Glomerular endothelial cell (primary cell): Measurements from ENCODE around the gene C12orf57. TPM values are rescaled to one million over a fixed set of nuclear protein-coding genes. Genes with fewer than 3 reads are reported as not detected.
A peak's percentile ranks its signal among the peaks of the same experiment; 100 is the strongest.

Experiments used
- DNase-seq: peaks from one replicate; pipeline ENCODE4 v3.0.0-alpha.2; 2011; ENCODE audit warnings: low read depth, low spot score; ENCODE audit errors: extremely low read depth
- total RNA-seq: library from RNA; depleted of rRNA; stranded (reverse); fragments of >200 nt; gene quantifications from 2 replicates; pipeline ENCODE4 v1.2.3, GENCODE V29; 2015

The C12orf57 gene
- total RNA-seq, 1 donor from 2014 or later, result 180 TPM

DNA sequence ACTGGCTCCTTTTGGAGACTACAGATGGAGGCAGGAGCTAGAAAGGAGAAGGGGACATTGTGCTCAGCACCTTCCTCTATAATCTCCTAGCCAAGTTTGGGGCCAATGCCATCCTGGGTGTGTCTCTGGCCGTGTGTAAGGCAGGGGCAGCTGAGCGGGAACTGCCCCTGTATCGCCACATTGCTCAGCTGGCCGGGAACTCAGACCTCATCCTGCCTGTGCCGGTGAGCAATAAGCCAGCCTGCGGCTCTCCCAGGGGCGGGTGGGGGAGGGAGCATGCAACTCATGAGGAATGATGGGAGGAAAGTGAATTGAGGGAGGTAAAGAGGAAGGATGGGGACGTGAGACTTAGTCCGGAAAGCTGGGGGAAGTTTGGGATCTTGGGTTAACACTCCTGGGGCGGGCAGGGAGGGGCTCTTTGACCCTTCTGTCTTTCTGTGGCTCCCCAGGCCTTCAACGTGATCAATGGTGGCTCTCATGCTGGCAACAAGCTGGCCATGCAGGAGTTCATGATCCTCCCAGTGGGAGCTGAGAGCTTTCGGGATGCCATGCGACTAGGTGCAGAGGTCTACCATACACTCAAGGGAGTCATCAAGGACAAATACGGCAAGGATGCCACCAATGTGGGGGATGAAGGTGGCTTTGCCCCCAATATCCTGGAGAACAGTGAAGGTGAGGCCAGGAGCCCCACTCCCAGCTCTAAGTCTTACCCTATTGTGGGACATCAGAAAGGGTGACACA, 26.2 kb upstream of the C12orf57 start:
- DNase-seq, result no peak

DNA sequence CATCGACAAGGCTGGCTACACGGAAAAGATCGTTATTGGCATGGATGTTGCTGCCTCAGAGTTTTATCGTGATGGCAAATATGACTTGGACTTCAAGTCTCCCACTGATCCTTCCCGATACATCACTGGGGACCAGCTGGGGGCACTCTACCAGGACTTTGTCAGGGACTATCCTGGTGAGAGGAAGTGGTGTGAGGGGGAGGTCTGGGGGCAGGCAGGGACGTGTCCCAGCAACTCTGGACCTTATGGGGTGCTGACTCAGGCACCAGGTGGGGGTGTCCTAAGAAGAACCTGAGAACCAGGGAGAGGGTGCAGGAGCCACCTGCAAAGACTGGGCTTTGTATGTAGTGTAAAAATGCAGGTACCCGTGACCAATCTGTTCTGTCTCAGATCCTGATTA, 24.2 kb upstream of the C12orf57 start:
- DNase-seq, result no peak

DNA sequence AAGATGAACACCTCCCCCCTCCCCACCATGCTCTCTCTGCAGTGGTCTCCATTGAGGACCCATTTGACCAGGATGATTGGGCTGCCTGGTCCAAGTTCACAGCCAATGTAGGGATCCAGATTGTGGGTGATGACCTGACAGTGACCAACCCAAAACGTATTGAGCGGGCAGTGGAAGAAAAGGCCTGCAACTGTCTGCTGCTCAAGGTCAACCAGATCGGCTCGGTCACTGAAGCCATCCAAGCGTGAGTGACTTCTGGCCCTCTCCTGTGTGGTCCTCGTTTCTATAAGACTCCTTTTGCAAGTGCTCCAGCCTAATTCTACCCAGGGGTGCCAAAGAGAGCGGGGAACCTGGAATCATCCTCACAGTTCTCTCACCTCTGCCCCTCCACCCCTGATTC, 22.3 kb upstream of the C12orf57 start:
- DNase-seq, result no peak

DNA sequence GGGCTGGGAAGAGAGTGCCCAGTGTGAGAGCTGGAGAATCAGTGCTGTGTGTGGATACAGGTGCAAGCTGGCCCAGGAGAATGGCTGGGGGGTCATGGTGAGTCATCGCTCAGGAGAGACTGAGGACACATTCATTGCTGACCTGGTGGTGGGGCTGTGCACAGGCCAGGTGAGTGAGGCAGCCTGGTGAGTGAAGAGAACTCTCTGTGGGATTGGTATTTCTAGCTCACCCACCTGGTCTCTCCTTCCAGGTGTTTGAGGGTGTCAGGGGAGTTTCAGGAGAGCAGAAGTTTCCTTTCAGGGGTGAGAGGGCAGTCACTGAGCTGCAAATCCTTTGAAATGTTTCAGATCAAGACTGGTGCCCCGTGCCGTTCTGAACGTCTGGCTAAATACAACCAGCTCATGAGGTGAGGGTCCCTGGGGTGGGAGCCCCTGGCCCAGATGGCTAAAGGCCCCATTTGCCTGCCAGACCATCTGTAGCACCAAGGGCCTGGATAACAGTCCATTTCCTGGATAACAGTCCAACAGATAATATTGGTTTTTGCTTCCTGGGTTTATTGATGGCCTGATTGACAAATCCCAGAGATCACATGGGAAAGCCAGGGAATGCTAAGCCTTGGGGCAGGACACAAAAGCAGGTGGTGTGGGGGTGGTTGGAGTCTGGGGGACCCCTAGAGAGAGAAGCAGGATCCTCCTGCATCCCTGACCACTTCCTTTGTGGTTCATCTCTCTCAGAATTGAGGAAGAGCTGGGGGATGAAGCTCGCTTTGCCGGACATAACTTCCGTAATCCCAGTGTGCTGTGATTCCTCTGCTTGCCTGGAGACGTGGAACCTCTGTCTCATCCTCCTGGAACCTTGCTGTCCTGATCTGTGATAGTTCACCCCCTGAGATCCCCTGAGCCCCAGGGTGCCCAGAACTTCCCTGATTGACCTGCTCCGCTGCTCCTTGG, 21.6 kb upstream of the C12orf57 start:
- DNase-seq, result no peak

DNA sequence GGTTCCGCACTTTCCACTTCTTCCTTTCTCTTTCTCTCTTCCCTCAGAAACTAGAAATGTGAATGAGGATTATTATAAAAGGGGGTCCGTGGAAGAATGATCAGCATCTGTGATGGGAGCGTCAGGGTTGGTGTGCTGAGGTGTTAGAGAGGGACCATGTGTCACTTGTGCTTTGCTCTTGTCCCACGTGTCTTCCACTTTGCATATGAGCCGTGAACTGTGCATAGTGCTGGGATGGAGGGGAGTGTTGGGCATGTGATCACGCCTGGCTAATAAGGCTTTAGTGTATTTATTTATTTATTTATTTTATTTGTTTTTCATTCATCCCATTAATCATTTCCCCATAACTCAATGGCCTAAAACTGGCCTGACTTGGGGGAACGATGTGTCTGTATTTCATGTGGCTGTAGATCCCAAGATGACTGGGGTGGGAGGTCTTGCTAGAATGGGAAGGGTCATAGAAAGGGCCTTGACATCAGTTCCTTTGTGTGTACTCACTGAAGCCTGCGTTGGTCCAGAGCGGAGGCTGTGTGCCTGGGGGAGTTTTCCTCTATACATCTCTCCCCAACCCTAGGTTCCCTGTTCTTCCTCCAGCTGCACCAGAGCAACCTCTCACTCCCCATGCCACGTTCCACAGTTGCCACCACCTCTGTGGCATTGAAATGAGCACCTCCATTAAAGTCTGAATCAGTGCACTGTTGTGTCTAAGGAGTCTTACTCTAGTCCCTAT, 20.7 kb upstream of the C12orf57 start:
- no peak for DNase-seq

DNA sequence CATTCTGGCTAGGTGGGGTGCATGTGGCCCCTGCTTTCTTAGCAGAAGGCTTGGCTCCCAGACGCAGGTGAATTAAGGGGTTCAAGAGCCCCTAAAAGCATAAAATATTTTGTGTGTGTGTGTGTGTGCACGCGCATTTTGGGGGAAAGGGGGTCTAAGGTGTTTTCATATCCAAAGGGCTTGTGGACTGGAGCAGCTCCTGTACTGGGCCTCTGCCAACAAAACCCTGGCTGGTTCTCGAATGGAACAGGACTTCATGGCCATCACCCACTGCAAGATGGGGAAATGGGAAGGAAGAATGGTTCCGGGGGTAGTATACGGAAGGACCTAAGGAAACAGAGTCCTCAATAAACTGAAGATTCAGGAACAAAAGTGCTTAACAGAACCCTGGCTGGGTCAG, 20.0 kb upstream of the C12orf57 start:
- DNase-seq, result no peak

DNA sequence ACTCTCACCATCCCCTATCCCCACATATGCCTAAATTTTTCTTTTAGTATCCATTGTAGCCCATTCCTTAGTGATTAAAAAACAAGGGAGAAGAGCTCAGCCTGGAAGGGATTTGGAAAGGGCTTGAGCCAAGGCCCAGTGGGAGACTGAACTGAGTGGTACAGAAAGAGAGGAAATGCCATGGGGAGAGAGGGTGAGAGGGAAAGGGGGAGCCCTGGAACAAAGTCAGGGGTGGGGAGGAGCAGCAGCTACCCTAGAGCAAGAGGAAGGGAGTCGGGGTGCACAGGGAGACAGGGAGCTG, 18.6 kb upstream of the C12orf57 start:
- DNase-seq, result no peak

DNA sequence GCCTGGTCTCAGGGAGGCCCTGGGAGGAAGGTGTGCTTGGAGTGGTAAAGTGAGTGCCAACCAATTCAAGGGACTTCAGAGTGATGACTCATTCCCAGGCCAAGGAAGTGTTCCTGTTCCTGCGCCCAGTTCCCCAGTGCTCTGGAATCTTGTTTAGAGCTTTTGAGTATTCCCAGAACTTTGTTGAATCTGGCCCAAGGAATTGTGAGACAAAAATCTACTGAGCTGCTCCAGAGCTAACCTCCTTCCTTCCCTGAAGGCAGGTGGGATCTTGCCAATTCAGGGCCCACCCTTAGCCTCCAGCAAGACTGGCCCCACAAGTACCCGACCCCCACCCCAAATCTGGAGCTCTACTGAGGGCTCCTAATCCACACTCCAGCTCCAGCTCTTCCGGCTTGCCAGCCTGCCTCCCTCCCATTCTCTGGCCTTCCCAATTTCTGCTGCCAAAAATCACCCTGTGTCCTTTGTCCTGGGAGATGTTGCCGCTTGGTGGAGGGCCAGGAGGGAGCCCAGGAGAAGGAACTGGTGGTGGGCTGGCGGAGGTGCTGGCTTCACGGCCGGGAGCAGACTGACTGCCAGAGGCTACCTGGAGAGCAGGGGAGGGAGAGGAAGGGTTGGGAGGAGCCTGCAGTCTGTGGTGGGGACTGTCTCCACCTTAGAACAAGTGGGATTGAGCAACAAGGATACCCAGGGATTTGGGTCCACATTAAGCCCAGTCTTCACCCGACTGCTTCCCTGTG, 18.1 kb upstream of the C12orf57 start:
- peak; percentile 57 for DNase-seq

DNA sequence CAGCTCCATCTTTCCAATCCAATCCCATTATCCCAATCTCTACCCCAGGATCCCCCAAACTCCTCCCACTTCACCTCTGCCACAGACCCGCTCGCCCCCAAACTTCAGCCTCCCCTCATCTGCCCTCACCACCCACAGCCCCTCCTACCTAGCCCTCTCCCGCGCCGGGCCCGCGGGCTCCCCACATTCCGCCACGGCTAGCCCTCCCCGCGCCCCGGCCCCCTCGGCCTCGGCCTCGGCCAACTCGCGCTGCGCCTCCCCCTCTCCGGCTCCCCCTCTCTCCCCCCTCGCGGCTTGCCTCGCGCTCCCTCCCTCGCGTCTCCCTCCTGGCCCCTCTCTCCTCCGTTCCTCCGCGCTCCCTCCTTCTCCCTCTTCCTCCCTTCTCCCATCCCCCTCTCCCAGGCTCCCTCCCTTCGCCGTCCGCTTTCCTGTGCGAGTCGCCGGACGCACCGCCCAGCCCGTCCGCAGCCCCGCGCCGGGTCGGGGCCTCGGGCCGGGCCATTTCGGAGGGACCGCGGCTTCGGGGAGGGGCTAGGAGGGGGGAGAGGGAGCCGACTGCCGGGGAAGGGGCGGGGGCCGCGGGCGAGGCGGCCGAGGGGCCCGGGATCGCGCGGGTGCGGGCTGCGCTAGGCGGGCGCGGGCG, 16.3 kb upstream of the C12orf57 start, which contains the start of gene ATN1:
Gene ATN1 (plus strand): TSS at position 581 of the 643 bp plus-strand sequence. CDS start 6,043 bp downstream, outside the sequence.
- no peak for DNase-seq

DNA sequence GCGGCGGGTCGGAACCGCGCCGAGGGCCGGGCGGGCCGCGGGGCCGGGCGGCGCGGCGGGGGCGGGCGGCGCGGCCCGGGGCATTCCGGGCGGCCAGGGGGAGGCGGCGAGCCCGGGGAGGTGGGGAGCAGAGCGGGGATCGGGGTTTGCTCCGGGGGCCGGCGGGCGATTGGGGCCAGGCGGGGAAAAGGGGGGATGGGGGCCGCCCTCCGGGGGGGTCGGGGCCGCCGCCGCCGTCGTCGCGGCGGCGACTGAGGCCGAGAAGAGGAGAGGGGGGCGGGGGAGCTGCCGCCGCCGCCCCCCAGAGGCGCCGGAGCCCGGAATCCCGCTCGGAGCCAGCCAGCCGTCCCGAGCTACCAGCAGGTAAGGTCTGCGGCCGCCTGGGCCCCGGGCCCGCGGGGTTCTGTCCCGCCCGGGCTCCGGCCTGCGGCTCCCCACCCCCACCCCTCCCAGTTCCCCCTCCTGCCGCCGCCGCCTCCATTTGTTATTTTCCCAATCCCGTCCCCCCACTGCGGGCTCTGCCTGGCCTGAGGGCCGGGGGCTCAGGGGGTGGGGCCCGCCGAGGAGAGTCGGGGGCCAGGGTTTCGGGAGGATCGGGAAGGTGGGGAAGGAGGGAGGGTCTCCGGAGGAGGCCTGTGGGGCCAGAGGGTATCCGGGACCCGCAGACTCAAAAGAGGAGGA, 15.7 kb upstream of the C12orf57 start:
- DNase-seq, result no peak

DNA sequence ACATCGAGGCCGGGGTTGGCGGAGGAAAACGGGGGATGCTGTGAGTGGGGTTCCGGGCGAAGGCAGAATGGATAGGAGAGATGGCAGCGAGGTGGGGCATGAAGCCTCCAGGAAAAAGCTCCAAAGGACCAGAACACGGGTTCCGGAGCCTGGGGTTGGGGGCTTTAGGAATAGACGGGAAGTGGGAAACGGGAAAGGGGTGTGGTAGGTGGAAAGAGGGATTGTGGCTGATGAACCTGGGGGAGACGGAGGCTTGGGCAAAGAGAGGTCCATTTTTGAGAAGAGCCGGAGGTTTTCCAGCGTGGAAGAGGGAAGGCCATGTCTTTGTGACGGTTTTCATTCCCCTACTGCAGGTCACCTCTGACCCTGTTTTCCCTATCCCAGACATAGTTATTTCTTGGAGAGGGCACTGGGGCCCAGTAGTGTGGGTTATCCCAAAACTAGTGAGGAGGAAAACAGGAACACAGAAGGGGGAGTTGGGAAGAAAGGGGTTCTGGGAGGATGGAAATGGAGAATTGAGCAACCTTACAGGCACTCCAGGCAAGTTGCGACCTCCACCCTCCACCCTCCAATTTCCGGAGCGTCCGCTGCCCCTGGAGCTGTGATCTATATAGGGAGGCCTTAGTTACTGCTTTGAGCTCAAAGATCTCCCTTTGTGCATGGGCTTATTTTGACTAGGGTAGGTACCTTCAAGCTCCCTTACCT, 15.0 kb upstream of the C12orf57 start:
- DNase-seq, result no peak

DNA sequence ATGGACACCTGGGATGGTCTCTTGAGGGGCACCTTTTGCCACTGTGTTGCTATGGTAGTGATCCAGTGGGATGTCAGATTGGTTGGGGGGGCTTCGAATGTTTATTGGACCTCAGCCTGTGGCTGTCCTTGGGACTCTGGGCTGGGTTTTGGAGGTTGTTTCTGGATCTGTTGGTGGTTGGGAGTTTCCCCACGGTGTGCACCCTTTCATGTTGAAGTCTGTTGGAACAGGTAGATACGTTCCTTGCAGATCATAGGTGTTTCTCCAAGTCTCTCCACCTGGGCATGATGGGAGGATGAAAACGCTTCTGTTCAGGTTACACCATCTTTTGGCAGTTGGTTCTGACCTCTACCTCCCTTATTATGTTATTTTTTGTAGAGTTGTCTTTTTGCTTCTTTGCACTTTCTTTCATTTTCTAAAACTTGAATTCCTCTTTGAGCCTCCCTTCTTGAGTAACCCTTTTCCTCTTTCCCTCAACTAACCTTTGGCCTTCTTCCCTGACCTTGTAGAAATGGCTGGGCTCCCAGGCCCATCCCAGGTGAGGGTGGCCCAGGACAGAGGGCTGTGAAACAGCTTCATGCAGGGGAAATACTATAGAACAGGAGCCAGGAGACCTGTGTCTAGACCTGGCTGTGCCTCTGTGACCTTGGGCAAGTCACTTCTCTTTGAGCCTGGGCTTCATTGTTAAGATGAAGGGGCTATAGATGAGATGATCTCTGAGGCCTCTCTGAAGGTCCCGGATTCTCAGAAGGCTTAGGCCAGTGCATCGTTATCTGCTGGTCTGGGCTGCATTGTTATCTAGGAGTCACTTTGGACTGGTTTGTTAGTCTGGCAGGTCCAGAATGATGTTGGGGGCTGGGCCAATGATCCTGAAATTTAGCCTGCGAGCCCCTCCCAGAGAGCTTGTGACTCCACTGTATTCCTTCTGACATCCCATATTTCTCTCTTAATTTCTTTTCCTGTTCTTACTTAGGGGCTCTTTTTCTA, 14.1 kb upstream of the C12orf57 start:
- no peak for DNase-seq

DNA sequence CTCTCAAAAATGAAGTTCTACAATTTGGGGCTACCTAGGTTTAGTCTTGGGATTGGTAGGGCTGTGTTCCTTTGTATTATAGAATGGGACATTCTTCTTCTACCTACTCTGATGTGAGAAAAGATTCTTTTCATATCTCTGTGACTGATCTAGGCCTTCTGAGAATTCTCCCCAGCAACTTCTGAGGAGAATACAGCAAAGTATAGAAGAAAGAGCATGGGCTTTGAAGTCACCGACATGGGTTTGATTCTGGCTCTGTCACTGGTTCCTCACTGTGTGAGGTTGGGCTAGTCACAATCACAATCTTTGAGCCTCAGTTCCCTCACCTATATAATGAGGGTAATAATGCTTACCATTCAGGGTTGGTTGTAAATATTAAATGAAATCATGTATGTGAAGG, 11.1 kb upstream of the C12orf57 start:
- DNase-seq, result no peak

DNA sequence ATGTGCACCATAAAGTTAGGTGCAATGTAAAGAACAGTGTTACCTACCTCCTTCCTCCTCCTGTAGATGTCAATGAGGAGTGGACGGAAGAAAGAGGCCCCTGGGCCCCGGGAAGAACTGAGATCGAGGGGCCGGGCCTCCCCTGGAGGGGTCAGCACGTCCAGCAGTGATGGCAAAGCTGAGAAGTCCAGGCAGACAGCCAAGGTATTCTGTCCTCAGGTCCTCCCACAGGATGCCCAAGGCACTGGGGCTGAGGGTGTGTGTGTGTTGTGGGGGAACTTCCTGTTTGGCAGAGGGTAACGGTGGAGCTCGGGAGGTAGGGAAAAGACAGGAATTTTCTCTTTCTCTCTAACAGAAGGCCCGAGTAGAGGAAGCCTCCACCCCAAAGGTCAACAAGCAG, 9.7 kb upstream of the C12orf57 start:
- DNase-seq, result no peak

DNA sequence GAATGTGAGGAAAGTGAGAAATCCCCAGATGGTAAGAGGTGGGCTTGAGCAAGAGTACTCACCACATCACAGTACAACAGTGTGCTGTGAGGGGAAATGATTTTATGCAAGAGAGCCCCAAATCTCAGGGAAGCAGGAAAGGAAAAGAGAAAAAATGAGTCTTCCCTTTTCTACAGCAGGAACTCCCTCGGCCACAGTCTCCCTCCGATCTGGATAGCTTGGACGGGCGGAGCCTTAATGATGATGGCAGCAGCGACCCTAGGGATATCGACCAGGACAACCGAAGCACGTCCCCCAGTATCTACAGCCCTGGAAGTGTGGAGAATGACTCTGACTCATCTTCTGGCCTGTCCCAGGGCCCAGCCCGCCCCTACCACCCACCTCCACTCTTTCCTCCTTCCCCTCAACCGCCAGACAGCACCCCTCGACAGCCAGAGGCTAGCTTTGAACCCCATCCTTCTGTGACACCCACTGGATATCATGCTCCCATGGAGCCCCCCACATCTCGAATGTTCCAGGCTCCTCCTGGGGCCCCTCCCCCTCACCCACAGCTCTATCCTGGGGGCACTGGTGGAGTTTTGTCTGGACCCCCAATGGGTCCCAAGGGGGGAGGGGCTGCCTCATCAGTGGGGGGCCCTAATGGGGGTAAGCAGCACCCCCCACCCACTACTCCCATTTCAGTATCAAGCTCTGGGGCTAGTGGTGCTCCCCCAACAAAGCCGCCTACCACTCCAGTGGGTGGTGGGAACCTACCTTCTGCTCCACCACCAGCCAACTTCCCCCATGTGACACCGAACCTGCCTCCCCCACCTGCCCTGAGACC, 8.2 kb upstream of the C12orf57 start:
- DNase-seq, result no peak

DNA sequence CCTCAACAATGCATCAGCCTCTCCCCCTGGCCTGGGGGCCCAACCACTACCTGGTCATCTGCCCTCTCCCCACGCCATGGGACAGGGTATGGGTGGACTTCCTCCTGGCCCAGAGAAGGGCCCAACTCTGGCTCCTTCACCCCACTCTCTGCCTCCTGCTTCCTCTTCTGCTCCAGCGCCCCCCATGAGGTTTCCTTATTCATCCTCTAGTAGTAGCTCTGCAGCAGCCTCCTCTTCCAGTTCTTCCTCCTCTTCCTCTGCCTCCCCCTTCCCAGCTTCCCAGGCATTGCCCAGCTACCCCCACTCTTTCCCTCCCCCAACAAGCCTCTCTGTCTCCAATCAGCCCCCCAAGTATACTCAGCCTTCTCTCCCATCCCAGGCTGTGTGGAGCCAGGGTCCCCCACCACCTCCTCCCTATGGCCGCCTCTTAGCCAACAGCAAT, 7.6 kb upstream of the C12orf57 start:
- no peak for DNase-seq
